ENCODE data around the gene TRPV3.
"Not testable (repeated sequence)": the region's sequence is repeated elsewhere in the genome, so short reads cannot be mapped to it uniquely, and the experiment has no call there.

TRPV3 gene

GRCh38 chr17:3472137-3472536 lies 85.5 kb downstream of the TRPV3 start:
- no peak for DNase-seq (ENCODE audit: low spot score)

DNA sequence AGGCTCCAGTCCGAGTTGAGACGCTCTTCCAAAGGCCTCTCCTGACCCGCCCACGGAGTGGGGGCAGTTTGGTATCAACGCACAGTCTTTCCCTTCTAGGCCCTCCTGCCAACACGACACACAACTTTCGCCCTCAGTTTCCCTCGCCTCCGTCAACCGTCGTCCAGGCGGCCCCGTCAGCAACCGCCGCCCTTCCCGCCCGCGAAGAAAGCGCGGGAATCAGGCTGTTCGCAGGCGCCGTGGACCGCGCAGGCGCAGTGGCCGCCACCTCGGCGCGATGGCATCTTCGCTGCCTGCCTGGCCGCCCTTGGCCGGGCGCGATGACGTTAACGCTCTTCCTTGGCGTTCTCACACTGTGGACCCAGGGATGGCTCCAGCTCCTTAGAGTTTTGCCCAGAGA lies 86.0 kb downstream of the TRPV3 start, which contains the start of gene SPATA22:
TSS of gene SPATA22 (minus strand) at position 221 of the 400 bp plus-strand sequence. CDS start 2,494 bp downstream, outside the sequence.
- no peak for DNase-seq (ENCODE audit: low spot score)

GRCh38 chr17:3469529-3469928 lies 88.1 kb downstream of the TRPV3 start:
- no peak for DNase-seq (ENCODE audit: low spot score)

GRCh38 chr17:3466355-3466754 lies 91.3 kb downstream of the TRPV3 start:
- not testable (repeated sequence) for DNase-seq (ENCODE audit: low spot score)

Measured in pons (tissue), 1 donor.